ENCODE measurements around the gene USP36. TPM values are rescaled to one million over a fixed set of nuclear protein-coding genes. Genes with fewer than 3 reads are reported as not detected.

Gene USP36
- total RNA-seq, 2 experiments from 2014 or later, result 47.2 to 144 TPM

DNA sequence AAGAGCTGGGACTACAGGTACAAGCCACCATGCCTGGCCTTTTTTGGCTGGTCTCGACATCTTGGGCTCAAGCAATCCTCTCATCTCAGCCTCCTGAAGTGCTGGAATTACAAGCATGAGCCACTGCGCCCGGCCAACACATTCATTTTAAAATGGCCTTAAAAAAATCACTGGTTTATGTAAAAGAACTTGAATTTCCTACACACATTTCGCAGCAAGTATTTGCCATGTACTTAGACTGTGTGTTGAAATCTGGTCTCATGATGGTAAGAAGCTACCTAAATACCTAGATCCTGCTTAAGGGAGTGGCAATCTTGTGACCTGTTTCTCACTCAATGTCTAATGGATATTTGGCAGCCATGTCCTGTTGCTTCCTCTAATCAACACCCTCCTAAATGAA lies 50.1 kb downstream of the USP36 start:
- no peaks in the 10 kb centered on the region for H3K4me1 ChIP-seq (ENCODE audit: insufficient read depth, low read length, poor library complexity, severe bottlenecking)
- no peaks in the 10 kb centered on the region for H4K20me1 ChIP-seq (ENCODE audit: insufficient read depth, low read length)
- TF ChIP-seq EZH2phosphoT487 (IDR thresholded peaks at IDR 0.05; ENCODE audit: borderline replicate concordance, low read depth, low read length) (no peak), CTCF (conservative IDR thresholded peaks at IDR 0.05; ENCODE audit: low read length) (no peak)
- no peak for DNase-seq (ENCODE audit: low spot score)
- no peaks in the 10 kb centered on the region for H3K9me3 ChIP-seq (ENCODE audit: low read length)
- no peak overlapping the region for H3K4me2 ChIP-seq (ENCODE audit: low read length)
- BruUV-seq (replicated peaks), result TSS peak; percentile 28
- H3K79me2 ChIP-seq (ENCODE audit: insufficient read depth, low read depth, low read length), result no peaks in the 10 kb centered on the region
- intact Hi-C loops (cut with micrococcal nuclease; ENCODE audit: unreplicated experiment), result no loop called here
- no peak overlapping the region for H3K27ac ChIP-seq (ENCODE audit: low read depth, low read length, poor library complexity, severe bottlenecking)
- H3K36me3 ChIP-seq (ENCODE audit: insufficient read depth, low read length), result peaks cover 41% of the 10 kb centered on the region
- H3K4me3 ChIP-seq (ENCODE audit: low read depth, low read length, poor library complexity, severe bottlenecking), result no peak overlapping the region
- H2AFZ ChIP-seq (ENCODE audit: low read length), result no peak overlapping the region
- ChIA-PET CTCF (ENCODE audit: unreplicated experiment) (no interaction called here), POLR2A (interaction anchor here (0.7 to 0.9 kb wide), 3 partner anchors 15 to 176 kb away, joined by 3 read pairs; no protein-coding TSS in a partner anchor)
- H3K9me2 ChIP-seq (ENCODE audit: insufficient read depth, low read length), result no peaks in the 10 kb centered on the region

DNA sequence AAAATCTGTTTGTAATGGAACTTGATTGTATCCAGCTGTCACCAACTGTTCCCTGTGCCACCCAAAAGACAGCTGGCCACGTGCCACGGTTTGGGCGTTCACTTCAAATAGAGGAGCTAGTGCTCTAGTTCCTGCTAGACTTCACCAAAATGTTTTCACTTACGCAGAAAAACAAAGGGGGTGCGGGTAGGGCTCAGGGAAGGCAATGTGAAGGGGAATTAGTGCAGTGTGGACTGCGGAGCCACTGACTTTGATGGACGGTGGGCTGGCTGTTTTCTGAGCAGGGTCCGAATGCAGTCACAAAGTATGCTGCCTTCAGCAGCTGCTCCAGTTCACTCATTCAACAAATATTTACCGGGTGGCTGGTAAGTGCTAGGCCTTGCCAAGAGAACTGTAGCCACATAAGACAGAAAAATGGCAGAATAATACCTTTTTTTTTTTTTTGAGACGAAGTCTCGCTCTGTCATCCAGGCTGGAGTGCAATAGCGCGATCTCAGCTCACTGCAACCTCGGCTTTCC lies 50.9 kb downstream of the USP36 start:
- H3K9me3 ChIP-seq (ENCODE audit: low read length), result no peaks in the 10 kb centered on the region
- H3K36me3 ChIP-seq (ENCODE audit: insufficient read depth, low read length), result peaks cover 32% of the 10 kb centered on the region
- DNase-seq (ENCODE audit: low spot score), result no peak
- H3K4me1 ChIP-seq (ENCODE audit: insufficient read depth, low read length, poor library complexity, severe bottlenecking), result no peaks in the 10 kb centered on the region
- POLR2A ChIA-PET, result interaction anchor here (0.7 to 0.9 kb wide), 3 partner anchors 15 to 175 kb away, joined by 3 read pairs; no protein-coding TSS in a partner anchor
- no peaks in the 10 kb centered on the region for H4K20me1 ChIP-seq (ENCODE audit: insufficient read depth, low read length)
- no peaks in the 10 kb centered on the region for H3K9me2 ChIP-seq (ENCODE audit: insufficient read depth, low read length)
- H2AFZ ChIP-seq (ENCODE audit: low read length), result no peak overlapping the region
- no peak overlapping the region for H3K4me3 ChIP-seq (ENCODE audit: low read depth, low read length, poor library complexity, severe bottlenecking)
- H3K79me2 ChIP-seq (ENCODE audit: insufficient read depth, low read depth, low read length), result no peaks in the 10 kb centered on the region
- H3K4me2 ChIP-seq (ENCODE audit: low read length), result no peak overlapping the region
- BruUV-seq (replicated peaks), result no TSS peak
- intact Hi-C loops (cut with micrococcal nuclease; ENCODE audit: unreplicated experiment), result no loop called here
- TF ChIP-seq CTCF (conservative IDR thresholded peaks at IDR 0.05; ENCODE audit: low read length), result no peak
- TF ChIP-seq EZH2phosphoT487 (IDR thresholded peaks at IDR 0.05; ENCODE audit: borderline replicate concordance, low read depth, low read length), result no peak
- H3K27ac ChIP-seq (ENCODE audit: low read depth, low read length, poor library complexity, severe bottlenecking), result no peak overlapping the region
- CTCF ChIA-PET (ENCODE audit: unreplicated experiment), result interaction anchor here (0.5 to 0.6 kb wide), 2 partner anchors 42 to 558 kb away, joined by 3 to 6 read pairs; no protein-coding TSS in a partner anchor

- no peaks in the 10 kb centered on the region for H3K9me2 ChIP-seq (ENCODE audit: insufficient read depth, low read length)
- ChIA-PET CTCF (ENCODE audit: unreplicated experiment) (interaction anchor here (0.5 to 0.6 kb wide), 2 partner anchors 43 to 557 kb away, joined by 3 to 6 read pairs; no protein-coding TSS in a partner anchor), POLR2A (no interaction called here)
- no peaks in the 10 kb centered on the region for H3K79me2 ChIP-seq (ENCODE audit: insufficient read depth, low read depth, low read length)
- H3K4me3 ChIP-seq (ENCODE audit: low read depth, low read length, poor library complexity, severe bottlenecking), result no peak overlapping the region
- H2AFZ ChIP-seq (ENCODE audit: low read length), result no peak overlapping the region
- peaks cover 27% of the 10 kb centered on the region for H3K36me3 ChIP-seq (ENCODE audit: insufficient read depth, low read length)
- no peaks in the 10 kb centered on the region for H3K9me3 ChIP-seq (ENCODE audit: low read length)
- no peak for DNase-seq (ENCODE audit: low spot score)
- H3K4me2 ChIP-seq (ENCODE audit: low read length), result no peak overlapping the region
- no peaks in the 10 kb centered on the region for H4K20me1 ChIP-seq (ENCODE audit: insufficient read depth, low read length)
- TF ChIP-seq CTCF (conservative IDR thresholded peaks at IDR 0.05; ENCODE audit: low read length) (no peak), EZH2phosphoT487 (IDR thresholded peaks at IDR 0.05; ENCODE audit: borderline replicate concordance, low read depth, low read length) (no peak)
- no TSS peak for BruUV-seq (replicated peaks)
- intact Hi-C loops (cut with micrococcal nuclease; ENCODE audit: unreplicated experiment), result no loop called here
- H3K27ac ChIP-seq (ENCODE audit: low read depth, low read length, poor library complexity, severe bottlenecking), result no peak overlapping the region
- no peaks in the 10 kb centered on the region for H3K4me1 ChIP-seq (ENCODE audit: insufficient read depth, low read length, poor library complexity, severe bottlenecking)
These were observed 51.4 kb downstream of the USP36 start for GRCh38 chr17:78789149-78789662.

Data from OCI-LY7 (cell line).